Osteoblast (primary cell): ENCODE results near the gene CHD6. TPM values are rescaled to one million over a fixed set of nuclear protein-coding genes. Genes with fewer than 3 reads are reported as not detected.
"Not testable (repeated sequence)": the region's sequence is repeated elsewhere in the genome, so short reads cannot be mapped to it uniquely, and the experiment has no call there.

Experiments
- DNase-seq: peaks from one replicate; pipeline ENCODE4 v3.0.0; 2011; ENCODE audit warnings: low spot score, mixed read lengths; ENCODE audit not compliant: insufficient read length; ENCODE audit errors: missing footprints
- H2AFZ ChIP-seq: 2 replicates; pipeline ENCODE4 v1.6.0; 2011; ENCODE audit warnings: mild to moderate bottlenecking, low read length
- H3K27ac ChIP-seq: 2 replicates; pipeline ENCODE4 v1.5.1; 2011; ENCODE audit warnings: mild to moderate bottlenecking, low read depth, low read length, moderate library complexity
- H3K27me3 ChIP-seq: 2 replicates; pipeline ENCODE4 v1.6.0; 2012; ENCODE audit warnings: mild to moderate bottlenecking, control low read depth, inconsistent platforms, low read length, moderate library complexity; ENCODE audit not compliant: insufficient read depth
- H3K36me3 ChIP-seq: 2 replicates; pipeline ENCODE4 v1.5.1; 2011; ENCODE audit warnings: mild to moderate bottlenecking, low read length, control low read depth, moderate library complexity; ENCODE audit not compliant: insufficient read depth
- H3K4me1 ChIP-seq: 2 replicates; pipeline ENCODE4 v1.5.1; 2011; ENCODE audit warnings: mild to moderate bottlenecking, low read length, control low read depth, moderate library complexity; ENCODE audit not compliant: insufficient read depth
- H3K4me2 ChIP-seq: 2 replicates; pipeline ENCODE4 v1.6.0; 2011; ENCODE audit warnings: mild to moderate bottlenecking, low read length; ENCODE audit not compliant: insufficient read depth
- H3K4me3 ChIP-seq: fragments of 200-600 bp; sonication (generic); 3 replicates; pipeline ENCODE4 v1.5.1; 2012; ENCODE audit warnings: mild to moderate bottlenecking, low read length, inconsistent platforms; ENCODE audit not compliant: insufficient read depth
- H3K79me2 ChIP-seq: 2 replicates; pipeline ENCODE4 v1.6.0; 2012; ENCODE audit warnings: mild to moderate bottlenecking, low read length, control low read depth, inconsistent platforms; ENCODE audit not compliant: insufficient read depth
- H3K9me3 ChIP-seq: 2 replicates; pipeline ENCODE4 v1.5.1; 2011; ENCODE audit warnings: low read depth, low read length, control low read depth
- H4K20me1 ChIP-seq: 2 replicates; pipeline ENCODE4 v1.6.0; 2012; ENCODE audit warnings: mild to moderate bottlenecking, low read length, control low read depth; ENCODE audit not compliant: insufficient read depth
- CTCF ChIP-seq: IDR thresholded peaks from 2 replicates; pipeline ENCODE4 v1.5.1; 2011; ENCODE audit warnings: mild to moderate bottlenecking, low read depth, low read length, moderate library complexity; ENCODE audit errors: extremely low read depth
- total RNA-seq: library from RNA; depleted of rRNA; stranded (reverse); fragments of >200 nt; gene quantifications from 2 replicates; pipeline ENCODE4 v1.2.3, GENCODE V29; 2012

The CHD6 gene
- total RNA-seq, 1 donor: 32.2 TPM

GRCh38 chr20:41537865-41538264, 80.3 kb downstream of the CHD6 start:
- no peaks in the 10 kb centered on the region for H3K36me3 ChIP-seq
- no peak for DNase-seq
- no peak overlapping the region for H3K4me3 ChIP-seq
- no peaks in the 10 kb centered on the region for H3K27me3 ChIP-seq
- peaks cover 5% of the 10 kb centered on the region for H3K4me1 ChIP-seq
- peaks cover 22% of the 10 kb centered on the region for H4K20me1 ChIP-seq
- H2AFZ ChIP-seq: no peak overlapping the region
- H3K9me3 ChIP-seq: no peaks in the 10 kb centered on the region
- TF ChIP-seq CTCF: no peak
- peaks cover under 1% of the 10 kb centered on the region for H3K79me2 ChIP-seq
- H3K27ac ChIP-seq: no peak overlapping the region
- no peak overlapping the region for H3K4me2 ChIP-seq

GRCh38 chr20:41535551-41535950, 82.6 kb downstream of the CHD6 start:
- not testable (repeated sequence) for H3K4me2 ChIP-seq, H3K79me2 ChIP-seq, H3K9me3 ChIP-seq, H2AFZ ChIP-seq, H3K36me3 ChIP-seq, H3K4me3 ChIP-seq, H3K27me3 ChIP-seq, H3K27ac ChIP-seq, DNase-seq
- H3K4me1 ChIP-seq: peaks cover 15% of the 10 kb centered on the region
- peaks cover 35% of the 10 kb centered on the region for H4K20me1 ChIP-seq

DNA sequence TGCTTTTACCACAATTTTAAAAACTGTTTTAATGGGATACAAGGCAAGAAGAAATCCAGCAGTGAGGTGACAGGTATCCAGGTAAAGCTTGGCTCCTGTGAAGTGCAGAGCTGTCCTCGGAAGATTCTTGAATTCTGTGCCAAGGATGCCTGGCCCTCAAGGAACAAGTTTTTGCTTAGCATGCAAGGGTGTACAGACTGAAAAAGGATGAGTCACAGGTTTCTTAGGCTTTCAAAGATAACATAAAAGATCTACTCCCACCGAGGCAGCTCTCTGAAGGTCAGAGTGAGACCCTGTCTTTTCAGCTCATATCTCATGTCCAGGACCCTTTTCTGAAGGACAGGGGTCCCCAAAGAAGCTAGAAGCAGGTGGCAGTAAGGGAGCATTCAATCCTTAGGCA, 83.3 kb downstream of the CHD6 start:
- no peaks in the 10 kb centered on the region for H3K9me3 ChIP-seq
- no peaks in the 10 kb centered on the region for H3K27me3 ChIP-seq
- H3K4me3 ChIP-seq: no peak overlapping the region
- peaks cover 6% of the 10 kb centered on the region for H3K36me3 ChIP-seq
- no peak for TF ChIP-seq CTCF
- no peak for DNase-seq
- peaks cover 6% of the 10 kb centered on the region for H3K79me2 ChIP-seq
- peaks cover 15% of the 10 kb centered on the region for H3K4me1 ChIP-seq
- H2AFZ ChIP-seq: no peak overlapping the region
- H3K4me2 ChIP-seq: no peak overlapping the region
- no peak overlapping the region for H3K27ac ChIP-seq
- peaks cover 36% of the 10 kb centered on the region for H4K20me1 ChIP-seq

- DNase-seq: no peak
- H2AFZ ChIP-seq: no peak overlapping the region
- H4K20me1 ChIP-seq: peaks cover 39% of the 10 kb centered on the region
- H3K27ac ChIP-seq: no peak overlapping the region
- H3K79me2 ChIP-seq: peaks cover 12% of the 10 kb centered on the region
- H3K4me3 ChIP-seq: no peak overlapping the region
- no peak for TF ChIP-seq CTCF
- no peaks in the 10 kb centered on the region for H3K27me3 ChIP-seq
- no peaks in the 10 kb centered on the region for H3K9me3 ChIP-seq
- no peak overlapping the region for H3K4me2 ChIP-seq
- peaks cover 15% of the 10 kb centered on the region for H3K4me1 ChIP-seq
- H3K36me3 ChIP-seq: peaks cover 6% of the 10 kb centered on the region
These were observed 84.0 kb downstream of the CHD6 start for GRCh38 chr20:41534170-41534569.
